Activated CD8-positive, alpha-beta memory T cell treated with anti-CD3 and anti-CD28 coated beads, Interleukin-2, amount 50 U/mL, for 48 hours (primary cell): ENCODE data around the gene PRSS50.

Source experiments
- DNase-seq: peaks from one replicate; pipeline ENCODE4 v3.0.0-alpha.2; 2020

The PRSS50 gene

GRCh38 chr3:46725621-46726314, 8.1 kb upstream of the PRSS50 start:
- no peak for DNase-seq

- no peak for DNase-seq
Observed at GRCh38 chr3:46724424-46724823, 6.8 kb upstream of the PRSS50 start.

GRCh38 chr3:46722443-46722842, 4.8 kb upstream of the PRSS50 start:
- DNase-seq, result no peak

- DNase-seq, result no peak
Observed at GRCh38 chr3:46721009-46721408, 3.3 kb upstream of the PRSS50 start.

- DNase-seq, result no peak
Observed at GRCh38 chr3:46719735-46720271, 2.1 kb upstream of the PRSS50 start.

- DNase-seq, result no peak
Observed at GRCh38 chr3:46719044-46719565, 1.4 kb upstream of the PRSS50 start.

- DNase-seq, result peak; percentile 48
Observed at GRCh38 chr3:46716461-46717441, 918 bp downstream of the PRSS50 start.

- DNase-seq, result no peak
Observed at GRCh38 chr3:46715507-46716175, 2.0 kb downstream of the PRSS50 start.

GRCh38 chr3:46714728-46715506, 2.8 kb downstream of the PRSS50 start:
- no peak for DNase-seq

- peak; percentile 55 for DNase-seq
Observed at GRCh38 chr3:46713898-46714552, 3.6 kb downstream of the PRSS50 start.

GRCh38 chr3:46713050-46713897, 4.4 kb downstream of the PRSS50 start:
- no peak for DNase-seq

GRCh38 chr3:46712191-46713049, 5.2 kb downstream of the PRSS50 start:
- peak; percentile 37 for DNase-seq

GRCh38 chr3:46711760-46712159, 5.9 kb downstream of the PRSS50 start:
- peak; percentile 40 for DNase-seq

GRCh38 chr3:46711305-46711704, 6.4 kb downstream of the PRSS50 start:
- peak; percentile 42 for DNase-seq

- peak; percentile 38 for DNase-seq
Observed at GRCh38 chr3:46710671-46711295, 6.9 kb downstream of the PRSS50 start.

- DNase-seq, result peak; percentile 36
Observed at GRCh38 chr3:46710229-46710628, 7.4 kb downstream of the PRSS50 start.

GRCh38 chr3:46709721-46710120, 7.9 kb downstream of the PRSS50 start:
- DNase-seq, result no peak

- DNase-seq, result peak; percentile 40
Observed at GRCh38 chr3:46709157-46709654, 8.5 kb downstream of the PRSS50 start.
